GM12878 (cell line): ENCODE results near the gene MACF1. TPM values are rescaled to one million over a fixed set of nuclear protein-coding genes. Genes with fewer than 3 reads are reported as not detected.

Experiments
- ATAC-seq: fragments of 200-7000 bp; cut with Tn5 transposase; 3 replicates; pipeline ENCODE4 v1.9.1; 2020; ENCODE audit warnings: mild to moderate bottlenecking, moderate library complexity
- BruUV-seq: library from RNA; stranded (reverse); fragments of 400-500 nt; replicated peaks from 2 replicates; lab custom pipeline; 2021; lab: Mats Ljungman, UMichigan
- CTCF ChIA-PET: fragments of 300-600 bp; sonication (Branson Sonifier 250); formaldehyde crosslinking; extraction: SDS; loops from one replicate; lab custom pipeline; 2021; ENCODE audit warnings: inconsistent platforms; lab: Yijun Ruan, JAX
- POLR2A ChIA-PET: fragments of 350-600 bp; formaldehyde crosslinking; extraction: SDS; loops from one replicate; lab custom pipeline; 2021; ENCODE audit warnings: inconsistent platforms; lab: Charles Lee
- RAD21 ChIA-PET: fragments of 300-600 bp; sonication (Branson Sonifier 250); formaldehyde crosslinking; loops from one replicate; lab custom pipeline; 2023; ENCODE audit warnings: antibody characterized with exemption; ENCODE audit not compliant: unreplicated experiment; lab: Charles Lee
- SMC1A ChIA-PET: fragments of 300-600 bp; sonication (Branson Sonifier 250); formaldehyde crosslinking; loops from one replicate; lab custom pipeline; 2023; ENCODE audit not compliant: unreplicated experiment, uncharacterized antibody; lab: Charles Lee
- DNase-seq: peaks from one replicate; pipeline ENCODE4 v3.0.0-alpha.2; 2011; ENCODE audit warnings: low read depth, low spot score
- FAIRE-seq: peaks from 3 replicates; lab custom pipeline; 2011; peaks lifted over from hg19 to GRCh38; lab: Jason Lieb, UNC
- H2AFZ ChIP-seq: 2 replicates; pipeline ENCODE4 v1.6.0; 2011; ENCODE audit warnings: low read depth, low read length, control low read depth; ENCODE audit not compliant: control insufficient read depth
- H3K27ac ChIP-seq: 2 replicates; pipeline ENCODE4 v1.5.1; 2011; ENCODE audit warnings: control low read depth; ENCODE audit not compliant: control insufficient read depth, insufficient read depth
- H3K27me3 ChIP-seq, 2 experiments: replicated peaks in 1 of 2; 2 replicates each; pipeline versions ENCODE4 v1.6.0 to v1.6.1; 2011; ENCODE audit warnings: low read length in 1 of 2; ENCODE audit not compliant: control insufficient read depth in 2 of 2, insufficient read depth in 2 of 2
- H3K36me3 ChIP-seq, 2 experiments: 2 replicates each; pipeline ENCODE4 v1.5.1; 2011; ENCODE audit warnings: low read length in 1 of 2; ENCODE audit not compliant: control insufficient read depth in 2 of 2, insufficient read depth in 2 of 2
- H3K4me1 ChIP-seq: 2 replicates; pipeline ENCODE4 v1.6.1; 2011; ENCODE audit warnings: mild to moderate bottlenecking, low read length, moderate library complexity, mixed read lengths; ENCODE audit not compliant: control insufficient read depth, insufficient read depth
- H3K4me2 ChIP-seq: 2 replicates; pipeline ENCODE4 v1.6.0; 2011; ENCODE audit warnings: control low read depth; ENCODE audit not compliant: control insufficient read depth, insufficient read depth
- H3K4me3 ChIP-seq: fragments of 200-600 bp; sonication (generic); 2 replicates; pipeline ENCODE4 v1.5.1; 2016
- H3K79me2 ChIP-seq: 2 replicates; pipeline ENCODE4 v1.6.0; 2011; ENCODE audit warnings: low read length; ENCODE audit not compliant: control insufficient read depth, insufficient read depth
- H3K9ac ChIP-seq: 2 replicates; pipeline ENCODE4 v1.8.0; 2011; ENCODE audit warnings: low read length, control low read depth, mixed read lengths; ENCODE audit not compliant: control insufficient read depth, insufficient read depth
- H3K9me3 ChIP-seq: replicated peaks from 3 replicates; pipeline ENCODE4 v1.5.1; 2011; ENCODE audit warnings: mild to moderate bottlenecking, low read length; ENCODE audit not compliant: control insufficient read depth, insufficient read depth
- H4K20me1 ChIP-seq: 2 replicates; pipeline ENCODE4 v1.6.0; 2011; ENCODE audit not compliant: control insufficient read depth, insufficient read depth
- ATF7 ChIP-seq: fragments of 450-650 bp; IDR thresholded peaks from 2 replicates; pipeline ENCODE4 v1.6.1; 2016; ENCODE audit warnings: low read depth, mild to moderate bottlenecking
- BCL11A ChIP-seq: IDR thresholded peaks from 2 replicates; pipeline ENCODE4 v1.6.1; 2011; ENCODE audit warnings: low read depth, low read length
- EP300 ChIP-seq, 2 experiments: fragments of 150-350 bp in 1 of 2; IDR thresholded peaks; 2 replicates each; pipeline ENCODE4 v1.6.1; 2011 to 2012; ENCODE audit warnings: low read depth in 2 of 2, low read length in 2 of 2, borderline replicate concordance in 1 of 2, improper control_type of control experiment in 1 of 2, inconsistent platforms in 1 of 2; ENCODE audit not compliant: control insufficient read depth in 1 of 2
- HCFC1 ChIP-seq: fragments of 150-350 bp; IDR thresholded peaks from 2 replicates; pipeline ENCODE4 v1.6.1; 2014; ENCODE audit warnings: low read length
- HSF1 ChIP-seq: fragments of 150-350 bp; IDR thresholded peaks from 2 replicates; pipeline ENCODE4 v1.6.1; 2014; ENCODE audit warnings: mild to moderate bottlenecking, low read depth, low read length
- MEF2A ChIP-seq: IDR thresholded peaks from 2 replicates; pipeline ENCODE4 v1.6.1; 2011; ENCODE audit warnings: low read depth, mild to moderate bottlenecking, low read length, moderate library complexity; ENCODE audit not compliant: insufficient read depth
- MEF2B ChIP-seq: fragments of 450-650 bp; IDR thresholded peaks from 2 replicates; pipeline ENCODE4 v1.6.1; 2018; ENCODE audit warnings: mild to moderate bottlenecking, moderate library complexity; ENCODE audit not compliant: partially characterized antibody, poor library complexity, severe bottlenecking
- MLLT1 ChIP-seq: fragments of 450-650 bp; IDR thresholded peaks from 2 replicates; pipeline ENCODE4 v1.6.1; 2016; ENCODE audit warnings: mild to moderate bottlenecking
- MXI1 ChIP-seq: fragments of 150-350 bp; IDR thresholded peaks from 2 replicates; pipeline ENCODE4 v1.6.1; 2011; ENCODE audit warnings: low read depth, mild to moderate bottlenecking, inconsistent platforms, low read length, improper control_type of control experiment
- NFXL1 ChIP-seq: fragments of 450-650 bp; IDR thresholded peaks from 2 replicates; pipeline ENCODE4 v1.6.1; 2017; ENCODE audit warnings: antibody characterized with exemption, mild to moderate bottlenecking, borderline replicate concordance
- PAX8 ChIP-seq: fragments of 450-650 bp; IDR thresholded peaks from 2 replicates; pipeline ENCODE4 v1.6.1; 2017; ENCODE audit warnings: mild to moderate bottlenecking, moderate library complexity
- PKNOX1 ChIP-seq: fragments of 450-650 bp; IDR thresholded peaks from 2 replicates; pipeline ENCODE4 v1.6.1; 2016; ENCODE audit warnings: mild to moderate bottlenecking
- POLR2A ChIP-seq: IDR thresholded peaks from 2 replicates; pipeline ENCODE4 v1.6.1; 2011; ENCODE audit warnings: low read depth, mild to moderate bottlenecking, low read length
- RELB ChIP-seq: fragments of 450-650 bp; IDR thresholded peaks from 2 replicates; pipeline ENCODE4 v1.6.1; 2017; ENCODE audit warnings: low read depth, mild to moderate bottlenecking, moderate library complexity
- STAT1 ChIP-seq: fragments of 450-650 bp; conservative IDR thresholded peaks from 2 replicates; pipeline ENCODE4 v1.6.1; 2014; ENCODE audit warnings: antibody characterized with exemption, mild to moderate bottlenecking
- TBL1XR1 ChIP-seq: IDR thresholded peaks from 2 replicates; pipeline ENCODE4 v1.6.1; 2012; ENCODE audit warnings: low read depth, low read length, improper control_type of control experiment
- ZZZ3 ChIP-seq: IDR thresholded peaks from 2 replicates; pipeline ENCODE4 v1.6.1; 2011; ENCODE audit warnings: low read depth; ENCODE audit not compliant: control insufficient read depth, insufficient read length
- WGBS: methylation state at CpG from one replicate; pipeline ENCODE4 v1.1.6; 2016; ENCODE audit warnings: low lambda C conversion rate; ENCODE audit not compliant: insufficient replicate concordance, insufficient coverage; ENCODE audit errors: missing lambda C conversion rate; 5-methylcytosine and 5-hydroxymethylcytosine counted together
- in situ Hi-C: fragments of 300-500 bp; cut with MboI; formaldehyde crosslinking; loops from 9 replicates; pipeline ENCODE4 v1.14.3; 2018; ENCODE audit warnings: mixed read lengths
- intact Hi-C: fragments of 100-400 bp; cut with micrococcal nuclease; formaldehyde crosslinking; loops from one replicate; pipeline ENCODE4 v1.14.2; 2022; ENCODE audit not compliant: unreplicated experiment
- polyA plus RNA-seq, 11 experiments: library from polyadenylated mRNA; depleted of rRNA in 4 of 11; unstranded in 6 of 11; stranded (reverse) in 5 of 11; fragments of >200 nt; fragmentation: Nextera tagmentation in 4 of 11; fragmentation: Illumina TruSeq in 1 of 11; extraction: Ambion mirVana in 4 of 11; extraction: Trizol in 1 of 11; gene quantifications; 1 replicate in 1 of 11; 2 replicates in 10 of 11; pipeline versions ENCODE4 v1.2.1 to v1.2.3, GENCODE V29; 2011 to 2016; ENCODE audit warnings: inconsistent platforms in 2 of 11, missing spikeins in 2 of 11, low read depth in 1 of 11
- total RNA-seq, 4 experiments: library from RNA; depleted of rRNA in 3 of 4; stranded (reverse); fragments of >200 nt in 3 of 4; fragmentation: Illumina TruSeq in 1 of 4; extraction: Trizol in 1 of 4; gene quantifications; 2 replicates each; pipeline versions ENCODE4 v1.2.1 to v1.2.3, GENCODE V29; 2013 to 2021
- TF ChIP-seq, protein P1 (sequence below): fragments of 450-650 bp; IDR thresholded peaks from 2 replicates; pipeline ENCODE4 v1.6.1; 2017; ENCODE audit warnings: mild to moderate bottlenecking

MACF1 gene
- total and polyA plus RNA-seq, 10 of the 15 experiments (the other 5 are each of a cell fraction or from before 2014, with no cell fraction given): 15.5 to 201 (median 76.9) TPM

DNA sequence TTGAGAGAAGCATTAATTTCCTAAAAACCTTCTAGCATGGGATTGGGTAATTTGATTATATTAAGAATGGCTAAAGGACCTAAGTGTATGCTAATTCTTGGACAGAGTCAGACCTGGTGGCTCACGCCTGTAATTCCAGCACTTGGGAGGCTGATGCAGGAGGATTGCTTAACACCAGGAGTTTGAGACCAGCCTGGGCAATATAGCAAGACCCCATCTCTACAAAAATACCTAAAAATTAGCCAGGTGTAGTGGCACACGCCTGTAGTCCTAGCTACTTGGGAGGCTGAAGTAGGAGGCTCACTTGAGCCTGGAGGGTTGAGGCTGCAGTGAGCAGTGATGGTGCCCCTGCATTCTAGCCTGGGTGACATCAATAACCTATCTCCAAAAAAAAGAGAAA lies 241.1 kb downstream of the MACF1 start:
- POLR2A ChIA-PET: no interaction called here
- Histone ChIP-seq H3K36me3 (peaks cover 13 to 48% of the 10 kb centered on the region in 2 experiments), H3K27ac (no peak overlapping the region), H3K4me1 (no peaks in the 10 kb centered on the region), H2AFZ (no peak overlapping the region), H3K9me3 (no peaks in the 10 kb centered on the region), H3K4me3 (no peak overlapping the region), H3K4me2 (no peak overlapping the region), H4K20me1 (no peaks in the 10 kb centered on the region), H3K9ac (no peak overlapping the region), H3K27me3 (no peaks in the 10 kb centered on the region), H3K79me2 (no peaks in the 10 kb centered on the region)
- RAD21 ChIA-PET: interaction anchor here (1.0 kb wide), 1 partner anchor 553 kb away, joined by 3 read pairs; no protein-coding TSS in a partner anchor
- ATAC-seq (no peak), FAIRE-seq (no peak), DNase-seq (no peak)
- 97% methylated on average over 2 of the region's 2 CpGs for WGBS
- in situ Hi-C loops: no loop called here
- CTCF ChIA-PET: interaction anchor here (0.9 to 1.3 kb wide), 2 partner anchors 13 to 24 kb away, joined by 3 to 4 read pairs; no protein-coding TSS in a partner anchor
- BruUV-seq: no TSS peak
- SMC1A ChIA-PET: no interaction called here
- intact Hi-C loops: no loop called here
- TF ChIP-seq PAX8: no peak
- TF ChIP-seq MLLT1: no peak
- no peak for TF ChIP-seq PKNOX1
- no peak for TF ChIP-seq MEF2B
- TF ChIP-seq NFXL1: no peak
- no peak for TF ChIP-seq BCL11A
- no peak for TF ChIP-seq MXI1
- TF ChIP-seq RELB: no peak
- TF ChIP-seq STAT1: no peak
- no peak for TF ChIP-seq ZZZ3
- TF ChIP-seq, protein P1, sequence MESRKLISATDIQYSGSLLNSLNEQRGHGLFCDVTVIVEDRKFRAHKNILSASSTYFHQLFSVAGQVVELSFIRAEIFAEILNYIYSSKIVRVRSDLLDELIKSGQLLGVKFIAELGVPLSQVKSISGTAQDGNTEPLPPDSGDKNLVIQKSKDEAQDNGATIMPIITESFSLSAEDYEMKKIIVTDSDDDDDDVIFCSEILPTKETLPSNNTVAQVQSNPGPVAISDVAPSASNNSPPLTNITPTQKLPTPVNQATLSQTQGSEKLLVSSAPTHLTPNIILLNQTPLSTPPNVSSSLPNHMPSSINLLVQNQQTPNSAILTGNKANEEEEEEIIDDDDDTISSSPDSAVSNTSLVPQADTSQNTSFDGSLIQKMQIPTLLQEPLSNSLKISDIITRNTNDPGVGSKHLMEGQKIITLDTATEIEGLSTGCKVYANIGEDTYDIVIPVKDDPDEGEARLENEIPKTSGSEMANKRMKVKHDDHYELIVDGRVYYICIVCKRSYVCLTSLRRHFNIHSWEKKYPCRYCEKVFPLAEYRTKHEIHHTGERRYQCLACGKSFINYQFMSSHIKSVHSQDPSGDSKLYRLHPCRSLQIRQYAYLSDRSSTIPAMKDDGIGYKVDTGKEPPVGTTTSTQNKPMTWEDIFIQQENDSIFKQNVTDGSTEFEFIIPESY: no peak
- no peak for TF ChIP-seq HCFC1
- no peak for TF ChIP-seq HSF1
- no peak for TF ChIP-seq POLR2A
- no peak for TF ChIP-seq TBL1XR1
- no peak for TF ChIP-seq EP300 (IDR thresholded peaks at IDR 0.05; ENCODE audit: borderline replicate concordance in 1 of 2, control insufficient read depth in 1 of 2, low read depth in 2 of 2, low read length in 2 of 2)
- TF ChIP-seq ATF7: no peak
- no peak for TF ChIP-seq MEF2A
